Head of caudate nucleus (tissue), 42 donors: ENCODE measurements around the gene BIN1.

Experiments used
- DNase-seq, 42 donors: peaks; one replicate each; pipeline versions ENCODE4 v3.0.0 to v3.0.0-alpha.2; 2020 to 2021; ENCODE audit warnings: mixed read lengths in 7 of 42
- intact Hi-C: fragments of 100-400 bp; cut with DNase I; formaldehyde crosslinking; loops from one replicate; pipeline ENCODE4 v1.15.0; 2022

The BIN1 gene

DNA sequence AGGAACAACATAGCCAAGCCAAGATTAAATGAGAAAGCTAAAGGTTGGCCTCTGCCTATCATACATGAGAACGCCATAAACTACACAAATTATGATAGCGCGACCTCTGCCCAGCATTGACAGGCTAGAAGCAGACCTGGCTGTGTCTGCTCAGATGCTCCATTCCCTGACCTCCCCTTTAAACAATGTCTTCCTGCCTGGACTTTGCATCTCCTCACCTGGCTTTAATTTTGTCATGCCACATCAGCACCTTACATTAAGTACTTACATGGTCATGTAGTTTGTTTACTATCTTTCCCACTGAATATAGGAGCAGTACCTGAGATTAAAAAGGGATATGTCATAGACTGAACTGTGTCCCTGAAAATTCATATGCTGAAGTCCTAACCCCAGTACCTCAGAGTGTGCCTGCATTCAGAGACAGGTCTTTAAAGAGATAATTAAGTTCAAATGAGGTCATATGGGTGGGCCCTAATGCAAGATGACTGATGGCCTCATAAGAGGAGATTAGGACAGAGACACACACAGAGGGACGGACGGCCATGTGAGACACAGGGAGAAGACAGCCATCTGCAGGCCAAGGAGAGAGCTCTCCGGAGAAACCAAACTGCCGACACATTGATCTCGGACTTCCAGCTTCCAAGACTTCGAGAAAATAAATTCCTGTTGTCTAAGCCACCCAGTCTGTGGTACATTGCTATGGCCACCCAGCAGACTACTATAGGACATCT is 103.7 kb downstream of the BIN1 start:
- intact Hi-C loops: no loop called here
- DNase-seq: peak in 25 of 42 donors; percentile 25 to 81 (median 43)

DNA sequence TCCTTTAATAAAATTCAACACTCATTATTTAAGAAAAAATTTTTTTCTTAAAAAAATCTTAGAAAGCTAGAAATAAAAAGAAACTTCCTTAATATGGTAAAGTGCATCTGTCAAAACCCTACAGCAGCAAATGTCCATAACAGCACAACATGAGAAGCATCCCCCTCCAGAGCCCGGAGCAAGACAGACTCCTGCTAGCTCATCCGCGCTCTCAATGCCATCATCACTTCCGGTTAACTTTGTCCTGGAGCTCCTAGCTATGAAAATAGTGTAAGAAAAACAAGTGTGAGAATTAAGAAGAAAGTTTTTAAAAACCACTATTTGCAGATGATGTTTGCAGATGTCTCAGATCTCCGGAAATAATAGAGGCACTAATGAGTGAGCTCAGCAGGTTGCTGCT is 105.2 kb downstream of the BIN1 start:
- intact Hi-C loops: no loop called here
- DNase-seq: no peak

DNA sequence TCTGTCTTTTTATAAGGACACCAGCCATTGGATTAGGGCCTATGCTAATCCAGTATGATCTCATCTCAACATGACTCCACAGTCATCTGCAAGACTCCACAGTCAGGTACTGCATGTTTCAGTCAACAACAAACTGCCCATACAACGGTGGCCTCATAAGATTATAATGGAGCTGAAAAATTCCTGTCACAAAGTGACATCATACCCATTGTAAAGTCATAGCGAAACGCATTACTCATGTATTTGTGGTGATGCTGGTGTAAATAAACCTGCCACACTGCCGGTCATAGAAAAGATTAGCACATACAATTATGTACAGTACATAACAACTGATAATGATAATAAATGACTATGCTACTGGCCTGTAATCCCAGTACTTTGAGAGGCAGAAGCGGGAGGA is 106.0 kb downstream of the BIN1 start:
- no peak for DNase-seq
- intact Hi-C loops: no loop called here

DNA sequence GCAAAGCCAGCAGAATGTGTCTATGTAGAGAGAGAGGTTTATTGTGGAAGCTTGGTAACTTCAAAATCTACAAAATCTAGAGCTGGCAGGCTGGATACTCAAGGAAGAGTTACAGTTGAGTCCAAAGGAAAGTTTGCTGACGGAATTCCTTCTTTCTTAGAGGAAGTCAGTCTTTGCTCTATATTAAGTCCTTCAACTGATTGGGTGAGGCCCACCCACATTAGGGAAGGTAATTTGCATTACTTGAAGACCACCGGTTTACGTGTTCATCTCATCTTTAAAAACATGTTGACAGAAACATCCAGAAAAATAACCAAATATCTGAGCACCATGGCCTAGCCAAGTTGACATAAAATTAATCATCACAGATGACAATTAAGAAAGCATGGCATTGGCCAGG is 106.8 kb downstream of the BIN1 start:
- no peak for DNase-seq
- intact Hi-C loops: no loop called here

DNA sequence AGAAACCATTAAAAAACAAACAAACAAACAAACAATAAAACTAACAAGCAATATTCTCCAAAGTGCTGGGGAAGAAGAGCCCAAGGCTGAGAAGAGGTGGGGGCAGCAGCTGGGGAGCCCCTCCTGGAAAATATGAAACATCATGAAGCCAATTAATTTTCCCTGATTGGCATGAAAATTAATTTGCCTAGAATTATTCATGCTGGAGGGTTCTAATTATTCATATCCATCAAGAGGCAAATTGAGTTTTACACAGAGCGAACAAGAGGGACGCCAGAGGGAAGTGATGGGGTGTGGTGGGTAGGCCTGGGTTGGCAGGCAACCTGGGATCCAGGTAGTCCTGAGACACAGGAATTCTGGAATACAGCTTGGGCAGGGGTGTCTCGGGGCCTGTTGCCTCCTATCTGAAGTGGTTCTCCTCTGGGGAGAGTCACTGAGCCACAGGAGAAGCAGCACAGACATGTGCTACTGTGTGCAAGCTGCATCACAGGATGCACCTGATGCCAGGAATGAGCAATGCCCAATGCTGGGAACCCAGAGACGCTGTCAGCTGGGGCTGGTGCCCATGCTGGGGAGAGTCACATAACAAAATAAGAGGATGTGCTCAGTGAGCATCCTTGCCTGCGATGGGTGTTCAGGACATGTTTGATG is 107.7 kb downstream of the BIN1 start:
- no peak for DNase-seq
- intact Hi-C loops: no loop called here

DNA sequence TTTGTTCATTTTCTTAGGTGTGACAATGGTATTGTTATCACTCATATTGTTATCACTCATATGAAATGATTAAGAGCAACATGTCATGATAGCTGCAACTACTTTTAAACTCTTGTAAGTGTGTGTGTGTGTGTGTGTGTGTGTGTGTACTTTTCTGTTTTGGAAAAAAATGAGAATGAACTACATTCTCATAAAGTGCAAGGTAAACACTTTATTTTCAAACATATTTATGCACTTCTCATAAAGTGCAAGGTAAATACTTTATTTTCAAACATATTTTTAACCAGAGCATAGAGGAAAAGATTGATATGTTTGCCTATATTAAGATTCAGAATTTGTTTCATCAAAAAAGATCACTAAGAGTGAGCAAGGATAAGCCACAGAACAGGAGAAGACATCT is 108.5 kb downstream of the BIN1 start:
- intact Hi-C loops: no loop called here
- DNase-seq: no peak
